Spleen (tissue), 11 donors: ENCODE results near the gene CHRNA3. TPM values are rescaled to one million over a fixed set of nuclear protein-coding genes. Genes with fewer than 3 reads are reported as not detected.

Experiments used
- DNase-seq: peaks from one replicate; pipeline ENCODE4 v3.0.0-alpha.2; 2020
- H3K27ac ChIP-seq, 8 donors: fragments of 200-600 bp; sonication (generic) in 7 of 8; 1 replicate in 4 of 8; 2 replicates in 4 of 8; pipeline versions ENCODE4 v1.5.0 to v1.8.0; 2016 to 2021; ENCODE audit warnings: inconsistent platforms in 4 of 8, mild to moderate bottlenecking in 4 of 8, moderate library complexity in 1 of 8
- H3K27me3 ChIP-seq, 7 donors: fragments of 200-600 bp; sonication (generic) in 6 of 7; replicated peaks in 1 of 7; 1 replicate in 4 of 7; 2 replicates in 3 of 7; pipeline versions ENCODE4 v1.5.0 to v1.8.0; 2016 to 2021; ENCODE audit warnings: inconsistent platforms in 3 of 7, mild to moderate bottlenecking in 1 of 7
- H3K36me3 ChIP-seq, 6 donors: fragments of 200-600 bp; sonication (generic) in 5 of 6; 1 replicate in 4 of 6; 2 replicates in 2 of 6; pipeline versions ENCODE4 v1.5.0 to v1.8.0; 2016 to 2021; ENCODE audit warnings: inconsistent platforms in 2 of 6
- H3K4me1 ChIP-seq, 6 donors: fragments of 200-600 bp; sonication (generic) in 5 of 6; 1 replicate in 3 of 6; 2 replicates in 3 of 6; pipeline versions ENCODE4 v1.5.0 to v1.8.0; 2016 to 2021; ENCODE audit warnings: inconsistent platforms in 3 of 6
- H3K4me3 ChIP-seq, 8 donors: fragments of 200-600 bp; sonication (generic) in 7 of 8; 1 replicate in 4 of 8; 2 replicates in 4 of 8; pipeline versions ENCODE4 v1.5.0 to v1.8.0; 2016 to 2021; ENCODE audit warnings: inconsistent platforms in 4 of 8, mild to moderate bottlenecking in 4 of 8, moderate library complexity in 2 of 8
- H3K9me3 ChIP-seq, 8 donors: fragments of 200-600 bp; sonication (generic) in 7 of 8; 1 replicate in 4 of 8; 2 replicates in 4 of 8; pipeline versions ENCODE4 v1.5.0 to v1.8.0; 2016 to 2021; ENCODE audit warnings: inconsistent platforms in 4 of 8
- POLR2A ChIP-seq, 3 donors: fragments of 450-650 bp; IDR thresholded peaks; one replicate each; pipeline ENCODE4 v1.5.1; 2017; ENCODE audit warnings: antibody characterized with exemption in 3 of 3, mild to moderate bottlenecking in 1 of 3
- POLR2AphosphoS5 ChIP-seq, 3 donors: sonication (generic); formaldehyde crosslinking; IDR thresholded peaks; one replicate each; pipeline ENCODE4 v1.5.1; 2017; ENCODE audit warnings: antibody characterized with exemption in 3 of 3
- WGBS, 5 donors: extraction: QIAGEN DNeasy Blood & Tissue Kit in 3 of 5; methylation state at CpG; one replicate each; pipeline versions ENCODE4 v1.1.5 to v1.1.7; 2013 to 2018; 5-methylcytosine and 5-hydroxymethylcytosine counted together
- intact Hi-C: fragments of 100-400 bp; cut with DNase I; formaldehyde crosslinking; loops from one replicate; pipeline ENCODE4 v1.15.0; 2023; ENCODE audit warnings: low total_unique reads
- polyA plus RNA-seq, 3 donors: library from polyadenylated mRNA; stranded (reverse); fragments of 200-250 nt; gene quantifications; one replicate each; pipeline ENCODE4 v1.2.1, GENCODE V29; 2013
- total RNA-seq, 7 donors: library from RNA; depleted of rRNA in 3 of 7; stranded (reverse); fragments of >200 nt in 3 of 7; fragmentation: NEBNext Ultra II Directional in 4 of 7; extraction: Animal tissue kit (Norgen Biotek cat#: 25700) in 4 of 7; gene quantifications; one replicate each; pipeline versions ENCODE4 v1.1.0 to v1.2.1, GENCODE V29; 2016 to 2021
- TF ChIP-seq, protein P1 (sequence below), 11 experiments: fragments of 200-600 bp in 7 of 11; fragments of 450-650 bp in 4 of 11; sonication (generic) in 4 of 11; IDR thresholded peaks in 8 of 11; conservative IDR thresholded peaks in 3 of 11; 1 replicate in 7 of 11; 2 replicates in 4 of 11; pipeline versions ENCODE4 v1.4.0 to v1.8.0; 2016 to 2021; ENCODE audit warnings: antibody characterized with exemption in 11 of 11, inconsistent platforms in 4 of 11, mild to moderate bottlenecking in 1 of 11
- donor health status: healthy with polysubstance abuse.
- donor health status: DM: no; HTN: no; CAD: no; lungs with moderate emphysema.
- donor health status: DM: no; HTN: no; CAD: no.
- donor health status: Bipolar disorder and iron deficiency.
- donor health status: healthy.
- donor health status: DM: no; HTN: no; CAD: no.
- donor health status: DM: yes; HTN: yes; CAD: no.

The CHRNA3 gene
- total and polyA plus RNA-seq, 10 donors, result 0.23 to 1.6 (median 0.49) TPM; not detected in 2

DNA sequence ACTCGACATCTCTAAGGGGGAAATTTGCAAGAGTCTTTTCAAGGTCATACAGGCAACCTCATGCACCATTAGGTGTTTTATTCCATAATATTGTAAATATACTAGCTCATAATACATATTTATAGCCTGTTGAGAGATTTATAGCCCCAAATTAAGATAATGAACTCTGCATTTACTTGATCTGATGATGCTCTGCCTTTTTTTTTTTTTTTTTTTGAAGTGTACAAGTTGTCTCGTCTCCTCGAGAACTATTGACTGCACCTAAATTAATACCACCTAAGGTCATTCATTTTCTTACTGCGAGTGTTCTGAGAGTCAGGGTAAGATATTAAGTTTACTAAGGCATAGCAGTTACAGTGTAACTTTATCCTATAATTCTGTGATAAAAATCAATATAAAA lies 49.4 kb downstream of the CHRNA3 start:
- H3K4me3 ChIP-seq, result no peak overlapping the region
- peaks cover 0 to 21% (median 6%) of the 10 kb centered on the region in 7 donors for H3K27me3 ChIP-seq
- no peaks in the 10 kb centered on the region for H3K36me3 ChIP-seq
- no peak overlapping the region for H3K27ac ChIP-seq
- intact Hi-C loops, result no loop called here
- H3K9me3 ChIP-seq, result no peaks in the 10 kb centered on the region
- WGBS, 5 donors, result 84 to 91% (median 90%) methylated on average over 4 of the region's 4 CpGs
- peaks cover under 1 to 4% (median 2%) of the 10 kb centered on the region in 6 donors for H3K4me1 ChIP-seq
- no peak for DNase-seq
- TF ChIP-seq POLR2AphosphoS5 (IDR thresholded peaks at IDR 0.05), result no peak
- no peak for TF ChIP-seq POLR2A (IDR thresholded peaks at IDR 0.05)
- TF ChIP-seq, protein P1, sequence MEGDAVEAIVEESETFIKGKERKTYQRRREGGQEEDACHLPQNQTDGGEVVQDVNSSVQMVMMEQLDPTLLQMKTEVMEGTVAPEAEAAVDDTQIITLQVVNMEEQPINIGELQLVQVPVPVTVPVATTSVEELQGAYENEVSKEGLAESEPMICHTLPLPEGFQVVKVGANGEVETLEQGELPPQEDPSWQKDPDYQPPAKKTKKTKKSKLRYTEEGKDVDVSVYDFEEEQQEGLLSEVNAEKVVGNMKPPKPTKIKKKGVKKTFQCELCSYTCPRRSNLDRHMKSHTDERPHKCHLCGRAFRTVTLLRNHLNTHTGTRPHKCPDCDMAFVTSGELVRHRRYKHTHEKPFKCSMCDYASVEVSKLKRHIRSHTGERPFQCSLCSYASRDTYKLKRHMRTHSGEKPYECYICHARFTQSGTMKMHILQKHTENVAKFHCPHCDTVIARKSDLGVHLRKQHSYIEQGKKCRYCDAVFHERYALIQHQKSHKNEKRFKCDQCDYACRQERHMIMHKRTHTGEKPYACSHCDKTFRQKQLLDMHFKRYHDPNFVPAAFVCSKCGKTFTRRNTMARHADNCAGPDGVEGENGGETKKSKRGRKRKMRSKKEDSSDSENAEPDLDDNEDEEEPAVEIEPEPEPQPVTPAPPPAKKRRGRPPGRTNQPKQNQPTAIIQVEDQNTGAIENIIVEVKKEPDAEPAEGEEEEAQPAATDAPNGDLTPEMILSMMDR (IDR thresholded peaks at IDR 0.05 in 8 of 11, conservative IDR thresholded peaks at IDR 0.05 in 3 of 11), result no peak

GRCh38 chr15:78570710-78571109 lies 50.1 kb downstream of the CHRNA3 start:
- intact Hi-C loops, result no loop called here
- no peak for DNase-seq
- WGBS, 5 donors, result 82 to 88% (median 85%) methylated on average over 2 of the region's 2 CpGs
- Histone ChIP-seq H3K27ac (no peak overlapping the region), H3K36me3 (no peaks in the 10 kb centered on the region), H3K27me3 (peaks cover 0 to 28% (median 12%) of the 10 kb centered on the region in 7 donors), H3K4me1 (peaks cover 6 to 11% (median 9%) of the 10 kb centered on the region in 6 donors), H3K9me3 (no peaks in the 10 kb centered on the region), H3K4me3 (no peak overlapping the region)
- TF ChIP-seq POLR2A (IDR thresholded peaks at IDR 0.05), result no peak
- TF ChIP-seq, protein P1 (IDR thresholded peaks at IDR 0.05 in 8 of 11, conservative IDR thresholded peaks at IDR 0.05 in 3 of 11), result no peak
- no peak for TF ChIP-seq POLR2AphosphoS5 (IDR thresholded peaks at IDR 0.05)

GRCh38 chr15:78567531-78567930 lies 53.3 kb downstream of the CHRNA3 start:
- TF ChIP-seq POLR2AphosphoS5 (IDR thresholded peaks at IDR 0.05) (no peak), POLR2A (IDR thresholded peaks at IDR 0.05) (no peak)
- TF ChIP-seq, protein P1 (IDR thresholded peaks at IDR 0.05 in 8 of 11, conservative IDR thresholded peaks at IDR 0.05 in 3 of 11), result no peak
- Histone ChIP-seq H3K27me3 (peaks cover 0 to 28% (median 13%) of the 10 kb centered on the region in 7 donors), H3K36me3 (no peaks in the 10 kb centered on the region), H3K4me3 (no peak overlapping the region), H3K27ac (no peak overlapping the region), H3K4me1 (peaks cover 8 to 23% (median 17%) of the 10 kb centered on the region in 6 donors), H3K9me3 (no peaks in the 10 kb centered on the region)
- 64 to 75% (median 67%) methylated on average over 4 of the region's 4 CpGs for WGBS, 5 donors
- DNase-seq, result no peak
- intact Hi-C loops, result no loop called here

GRCh38 chr15:78565951-78566774 lies 54.6 kb downstream of the CHRNA3 start:
- intact Hi-C loops, result no loop called here
- WGBS, 5 donors, result 3 to 5% (median 4%) methylated on average over 19 of the region's 19 CpGs
- Histone ChIP-seq H3K4me3 (peak overlapping the region; percentile 43 to 94 (median 66)), H3K9me3 (no peaks in the 10 kb centered on the region), H3K27me3 (peaks cover 0 to 25% (median 13%) of the 10 kb centered on the region in 7 donors), H3K4me1 (peaks cover 8 to 23% (median 17%) of the 10 kb centered on the region in 6 donors), H3K27ac (no peak overlapping the region), H3K36me3 (no peaks in the 10 kb centered on the region)
- no peak for DNase-seq
- TF ChIP-seq POLR2AphosphoS5 (IDR thresholded peaks at IDR 0.05) (no peak), POLR2A (IDR thresholded peaks at IDR 0.05) (no peak)
- TF ChIP-seq, protein P1 (IDR thresholded peaks at IDR 0.05 in 8 of 11, conservative IDR thresholded peaks at IDR 0.05 in 3 of 11), result no peak
